HG03342 (cell line): Measurements from ENCODE around the gene TOR1B.
"Not testable (repeated sequence)": the region's sequence is repeated elsewhere in the genome, so short reads cannot be mapped to it uniquely, and the experiment has no call there.

Source experiments
- ATAC-seq: cut with Tn5 transposase; IDR thresholded peaks from one replicate; pipeline ENCODE4 v1.9.1; 2021; ENCODE audit warnings: mild to moderate bottlenecking, moderate library complexity; ENCODE audit not compliant: unreplicated experiment

Gene TOR1B

GRCh38 chr9:129776096-129776495, 26.9 kb upstream of the TOR1B start:
- ATAC-seq = not testable (repeated sequence)

- no peak for ATAC-seq
Observed at GRCh38 chr9:129776566-129776937, 26.4 kb upstream of the TOR1B start.

GRCh38 chr9:129776938-129777768, 25.8 kb upstream of the TOR1B start:
- no peak for ATAC-seq

- no peak for ATAC-seq
Observed at GRCh38 chr9:129777769-129778130, 25.2 kb upstream of the TOR1B start.

- ATAC-seq = no peak
Observed at GRCh38 chr9:129778469-129778868, 24.5 kb upstream of the TOR1B start.

GRCh38 chr9:129779560-129780190, 23.3 kb upstream of the TOR1B start:
- no peak for ATAC-seq

- ATAC-seq = no peak
Observed at GRCh38 chr9:129781131-129781530, 21.9 kb upstream of the TOR1B start.

GRCh38 chr9:129781981-129782380, 21.0 kb upstream of the TOR1B start:
- ATAC-seq = no peak

- no peak for ATAC-seq
Observed at GRCh38 chr9:129783516-129784361, 19.2 kb upstream of the TOR1B start.

- not testable (repeated sequence) for ATAC-seq
Observed at GRCh38 chr9:129784970-129785369, 18.0 kb upstream of the TOR1B start.

- no peak for ATAC-seq
Observed at GRCh38 chr9:129785866-129786265, 17.1 kb upstream of the TOR1B start.

GRCh38 chr9:129786481-129786880, 16.5 kb upstream of the TOR1B start:
- no peak for ATAC-seq

GRCh38 chr9:129794549-129794948, 8.4 kb upstream of the TOR1B start:
- no peak for ATAC-seq

- not testable (repeated sequence) for ATAC-seq
Observed at GRCh38 chr9:129796029-129796428, 7.0 kb upstream of the TOR1B start.

- ATAC-seq = no peak
Observed at GRCh38 chr9:129798973-129799372, 4.0 kb upstream of the TOR1B start.

GRCh38 chr9:129801504-129801903, 1.5 kb upstream of the TOR1B start:
- ATAC-seq = no peak

GRCh38 chr9:129803676-129804060, 684 bp downstream of the TOR1B start:
- no peak for ATAC-seq

- no peak for ATAC-seq
Observed at GRCh38 chr9:129806061-129806460, 3.1 kb downstream of the TOR1B start.

GRCh38 chr9:129809346-129809745, 6.4 kb downstream of the TOR1B start:
- ATAC-seq = no peak

GRCh38 chr9:129810116-129810515, 7.1 kb downstream of the TOR1B start:
- ATAC-seq = no peak

GRCh38 chr9:129810788-129811187, 7.8 kb downstream of the TOR1B start:
- ATAC-seq = no peak

- no peak for ATAC-seq
Observed at GRCh38 chr9:129811967-129812363, 9.0 kb downstream of the TOR1B start.
